Peyer's patch (tissue), 4 donors: ENCODE data around the gene ATP5F1E. TPM values are rescaled to one million over a fixed set of nuclear protein-coding genes. Genes with fewer than 3 reads are reported as not detected.
A peak's percentile ranks its signal among the peaks of the same experiment; 100 is the strongest.

Source experiments
- DNase-seq, 3 donors: peaks; one replicate each; pipeline ENCODE4 v3.0.0-alpha.2; 2017 to 2019
- H3K27ac ChIP-seq, 4 donors: fragments of 200-600 bp; sonication (generic); one replicate each; pipeline ENCODE4 v1.5.1; 2016 to 2019
- H3K27me3 ChIP-seq, 2 donors: fragments of 200-600 bp; sonication (generic); one replicate each; pipeline ENCODE4 v1.5.1; 2019
- H3K36me3 ChIP-seq, 3 donors: fragments of 200-600 bp; sonication (generic); one replicate each; pipeline ENCODE4 v1.5.1; 2016 to 2019
- H3K4me1 ChIP-seq, 4 donors: fragments of 200-600 bp; sonication (generic); one replicate each; pipeline ENCODE4 v1.5.1; 2016 to 2019
- H3K4me3 ChIP-seq, 4 donors: fragments of 200-600 bp; sonication (generic); 1 replicate in 3 of 4; 2 replicates in 1 of 4; pipeline ENCODE4 v1.5.1; 2016 to 2019; ENCODE audit warnings: mild to moderate bottlenecking in 1 of 4
- H3K9me3 ChIP-seq, 4 donors: fragments of 200-600 bp; sonication (generic); one replicate each; pipeline ENCODE4 v1.5.1; 2016 to 2019; ENCODE audit warnings: mild to moderate bottlenecking in 1 of 4
- CTCF ChIP-seq, 6 experiments: fragments of 450-650 bp in 4 of 6; fragments of 200-600 bp in 2 of 6; sonication (generic) in 1 of 6; IDR thresholded peaks; one replicate each; pipeline ENCODE4 v1.5.1; 2017 to 2019; ENCODE audit warnings: antibody characterized with exemption in 6 of 6, mild to moderate bottlenecking in 3 of 6, moderate library complexity in 1 of 6
- POLR2A ChIP-seq, 2 donors: fragments of 450-650 bp; IDR thresholded peaks; one replicate each; pipeline ENCODE4 v1.5.1; 2017; ENCODE audit warnings: antibody characterized with exemption in 2 of 2, mild to moderate bottlenecking in 2 of 2, moderate library complexity in 2 of 2
- total RNA-seq, 4 donors: library from RNA; depleted of rRNA; stranded (reverse); fragments of >200 nt; gene quantifications; one replicate each; pipeline ENCODE4 v1.1.0, GENCODE V29; 2016

ATP5F1E gene
- total RNA-seq, 4 donors from 2014 or later: 20.6 to 34.0 (median 26.8) TPM

- DNase-seq: no peak
- H3K27me3 ChIP-seq: no peaks in the 10 kb centered on the region
- no peak overlapping the region for H3K27ac ChIP-seq
- no peak for TF ChIP-seq POLR2A (IDR thresholded peaks at IDR 0.05)
- TF ChIP-seq CTCF (IDR thresholded peaks at IDR 0.05): no peak
- H3K4me1 ChIP-seq: peaks cover 0 to 52% (median 8%) of the 10 kb centered on the region in 4 donors
- H3K36me3 ChIP-seq: peaks cover 0 to 35% (median 0%) of the 10 kb centered on the region in 3 donors
- H3K9me3 ChIP-seq: no peaks in the 10 kb centered on the region
- H3K4me3 ChIP-seq: no peak overlapping the region
These were observed 7.1 kb upstream of the ATP5F1E start for GRCh38 chr20:59039233-59039632.

GRCh38 chr20:59037386-59037785 is 5.3 kb upstream of the ATP5F1E start:
- TF ChIP-seq CTCF (IDR thresholded peaks at IDR 0.05) (no peak), POLR2A (IDR thresholded peaks at IDR 0.05) (no peak)
- no peaks in the 10 kb centered on the region for H3K27me3 ChIP-seq
- no peak overlapping the region for H3K27ac ChIP-seq
- no peak for DNase-seq
- H3K9me3 ChIP-seq: no peaks in the 10 kb centered on the region
- peaks cover 0 to 39% (median 0%) of the 10 kb centered on the region in 3 donors for H3K36me3 ChIP-seq
- no peak overlapping the region for H3K4me3 ChIP-seq
- H3K4me1 ChIP-seq: peaks cover 0 to 45% (median 5%) of the 10 kb centered on the region in 4 donors

GRCh38 chr20:59035381-59035780 is 3.2 kb upstream of the ATP5F1E start:
- no peaks in the 10 kb centered on the region for H3K9me3 ChIP-seq
- no peak for DNase-seq
- no peak overlapping the region for H3K27ac ChIP-seq
- TF ChIP-seq POLR2A (IDR thresholded peaks at IDR 0.05) (no peak), CTCF (IDR thresholded peaks at IDR 0.05) (no peak)
- peaks cover 0 to 43% (median 3%) of the 10 kb centered on the region in 4 donors for H3K4me1 ChIP-seq
- no peak overlapping the region for H3K4me3 ChIP-seq
- peaks cover 0 to 39% (median 0%) of the 10 kb centered on the region in 3 donors for H3K36me3 ChIP-seq
- no peaks in the 10 kb centered on the region for H3K27me3 ChIP-seq

GRCh38 chr20:59033616-59034165 is 1.6 kb upstream of the ATP5F1E start:
- H3K9me3 ChIP-seq: no peaks in the 10 kb centered on the region
- peaks cover 0 to 55% (median 0%) of the 10 kb centered on the region in 3 donors for H3K36me3 ChIP-seq
- H3K4me1 ChIP-seq: peaks cover 0 to 43% (median 11%) of the 10 kb centered on the region in 4 donors
- DNase-seq: no peak
- H3K27me3 ChIP-seq: no peaks in the 10 kb centered on the region
- H3K4me3 ChIP-seq: no peak overlapping the region
- H3K27ac ChIP-seq: no peak overlapping the region
- no peak for TF ChIP-seq CTCF (IDR thresholded peaks at IDR 0.05)
- no peak for TF ChIP-seq POLR2A (IDR thresholded peaks at IDR 0.05)

GRCh38 chr20:59033093-59033492 is 958 bp upstream of the ATP5F1E start:
- H3K4me3 ChIP-seq: peak overlapping the region in 3 of 4 donors; percentile 62 to 88 (median 77)
- no peaks in the 10 kb centered on the region for H3K27me3 ChIP-seq
- H3K27ac ChIP-seq: peak overlapping the region in 3 of 4 donors; percentile 87 to 95 (median 91)
- peaks cover 0 to 57% (median 0%) of the 10 kb centered on the region in 3 donors for H3K36me3 ChIP-seq
- TF ChIP-seq POLR2A (IDR thresholded peaks at IDR 0.05) (no peak), CTCF (IDR thresholded peaks at IDR 0.05) (no peak)
- peaks cover 0 to 42% (median 11%) of the 10 kb centered on the region in 4 donors for H3K4me1 ChIP-seq
- no peak for DNase-seq
- H3K9me3 ChIP-seq: no peaks in the 10 kb centered on the region
